Forelimb muscle (tissue), 1 donor: ENCODE data around the gene NSD2. TPM values are rescaled to one million over a fixed set of nuclear protein-coding genes. Genes with fewer than 3 reads are reported as not detected.
"Not testable (repeated sequence)": the region's sequence is repeated elsewhere in the genome, so short reads cannot be mapped to it uniquely, and the experiment has no call there.

Experiments used
- DNase-seq: peaks from one replicate; pipeline ENCODE4 v3.0.0-alpha.2; 2013; ENCODE audit warnings: low read depth
- polyA plus RNA-seq: library from polyadenylated mRNA; unstranded; fragments of 120-200 nt; gene quantifications from one replicate; pipeline ENCODE4 v1.2.1, GENCODE V29; 2013; ENCODE audit not compliant: insufficient read length

Gene NSD2
- polyA plus RNA-seq, 1 donor, result 37.3 TPM

DNA sequence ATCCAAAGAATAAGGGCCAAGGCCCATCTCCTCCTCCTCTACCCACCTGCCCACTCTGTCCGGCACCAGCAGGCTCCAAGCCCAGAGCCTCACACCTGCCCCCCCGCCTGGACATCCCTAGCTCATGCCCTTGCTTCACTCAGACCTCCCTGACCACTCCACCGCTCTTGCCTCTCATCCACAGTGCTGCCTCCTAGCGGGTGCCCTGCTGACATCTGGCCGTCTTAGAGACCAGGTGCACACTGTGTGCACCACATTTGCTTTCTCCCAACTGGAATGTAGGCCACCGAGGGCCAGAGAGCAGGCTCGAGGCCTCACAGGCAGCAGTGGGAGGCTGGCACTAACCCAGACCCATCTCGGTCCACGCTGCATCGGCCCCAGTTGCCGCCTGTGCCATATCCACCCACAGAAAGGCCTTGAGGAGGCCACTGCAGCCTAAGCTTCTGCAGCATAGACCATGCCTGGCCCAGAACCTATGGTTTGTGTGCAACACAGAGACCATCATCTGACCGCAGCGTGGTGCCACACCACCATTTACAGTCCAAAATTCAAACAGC is 28.8 kb upstream of the NSD2 start:
- no peak for DNase-seq

DNA sequence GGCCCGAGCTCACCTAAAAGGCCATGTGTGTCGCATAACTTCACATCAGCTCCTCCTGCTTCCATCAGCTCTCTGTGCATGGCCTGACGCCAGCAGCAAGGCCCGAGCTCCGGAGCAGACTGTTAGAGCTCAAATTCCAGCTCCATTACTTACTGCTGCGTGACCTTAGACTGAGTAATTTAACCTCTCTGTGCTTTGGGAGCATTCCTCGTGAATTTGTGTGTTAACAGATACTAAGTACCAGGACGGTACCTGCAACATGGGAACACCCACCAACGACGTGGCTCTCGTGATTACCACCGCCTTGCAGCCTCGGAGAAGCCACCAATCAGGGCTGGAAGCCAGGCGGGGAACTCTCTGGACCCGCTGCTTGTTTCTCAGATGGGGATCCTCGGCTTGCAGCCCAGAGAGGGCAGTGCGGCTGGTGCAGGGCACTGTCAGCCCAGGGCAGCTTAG is 28.2 kb upstream of the NSD2 start:
- DNase-seq, result no peak

DNA sequence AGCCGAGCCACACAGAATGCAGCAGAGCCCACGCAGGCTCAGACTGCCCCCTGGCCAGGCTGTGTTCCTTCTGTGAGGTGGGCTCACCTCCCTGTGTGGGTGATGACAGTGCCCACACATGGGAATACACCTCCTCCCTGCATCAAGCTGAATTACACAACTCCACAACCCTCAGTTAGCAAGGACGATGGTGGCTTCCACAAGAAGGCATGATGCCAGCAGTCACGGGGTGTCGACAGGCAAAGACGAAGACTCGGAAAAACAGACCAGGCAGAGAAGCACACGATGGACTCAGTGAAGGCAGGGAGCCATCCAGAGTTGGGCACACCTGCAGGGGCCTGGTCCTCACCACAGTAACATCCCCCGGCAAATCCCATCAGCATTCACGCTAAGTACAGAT is 27.3 kb upstream of the NSD2 start:
- no peak for DNase-seq

DNA sequence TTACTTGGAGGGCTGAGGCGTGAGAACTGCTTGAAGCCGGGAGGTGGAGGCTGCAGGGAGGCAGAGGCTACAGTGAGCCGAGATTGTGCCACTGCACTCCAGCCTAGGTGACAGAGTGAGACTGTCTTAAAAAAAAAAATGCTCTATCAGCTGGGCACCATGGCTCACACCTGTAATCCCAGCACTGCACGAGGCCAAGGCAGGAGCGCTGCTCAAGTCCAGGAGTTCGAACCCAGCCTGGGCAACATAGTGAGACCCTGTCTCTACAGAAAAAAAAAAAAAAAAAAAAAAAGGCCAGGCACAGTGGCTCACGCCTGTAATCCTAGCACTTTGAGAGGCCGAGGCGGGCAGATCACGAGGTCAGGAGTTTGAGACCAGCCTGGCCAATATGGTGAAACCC is 26.6 kb upstream of the NSD2 start:
- not testable (repeated sequence) for DNase-seq

DNA sequence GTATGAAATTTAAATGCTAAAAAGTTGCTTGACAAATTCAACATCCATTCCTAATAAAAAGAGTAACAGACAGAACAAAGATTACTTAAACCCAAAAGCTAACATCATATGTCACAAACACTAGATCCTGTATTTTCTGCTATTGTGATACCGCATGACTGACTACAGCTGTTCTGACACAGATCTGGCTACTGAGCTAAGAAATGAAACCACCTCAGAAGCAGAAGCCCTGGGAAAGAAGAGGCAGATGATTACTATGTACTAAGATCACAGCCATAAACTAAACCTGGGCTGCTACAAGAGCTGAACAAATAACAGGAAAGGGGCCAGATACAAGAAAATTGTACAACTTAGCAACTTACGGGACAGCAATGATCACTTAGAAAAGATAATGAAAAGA is 24.6 kb upstream of the NSD2 start:
- no peak for DNase-seq

DNA sequence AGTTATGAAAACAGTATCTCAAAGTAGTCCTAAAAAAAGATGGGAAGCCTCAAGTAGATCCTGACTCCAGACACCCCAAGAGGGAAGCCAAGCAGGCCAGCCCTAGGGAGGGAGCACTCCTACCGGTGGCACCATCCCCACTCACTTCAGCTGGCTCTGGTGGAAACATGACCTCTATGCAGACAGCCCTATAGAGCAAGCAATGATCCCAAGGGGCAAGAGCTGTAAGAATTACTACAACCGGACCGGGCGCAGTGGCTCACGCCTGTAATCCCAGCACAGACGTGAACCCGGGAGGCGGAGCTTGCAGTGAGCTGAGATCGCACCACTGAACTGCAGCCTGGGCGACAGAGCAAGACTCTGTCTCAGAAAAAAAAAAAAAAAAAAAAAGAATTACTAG is 20.9 kb upstream of the NSD2 start:
- DNase-seq, result no peak

DNA sequence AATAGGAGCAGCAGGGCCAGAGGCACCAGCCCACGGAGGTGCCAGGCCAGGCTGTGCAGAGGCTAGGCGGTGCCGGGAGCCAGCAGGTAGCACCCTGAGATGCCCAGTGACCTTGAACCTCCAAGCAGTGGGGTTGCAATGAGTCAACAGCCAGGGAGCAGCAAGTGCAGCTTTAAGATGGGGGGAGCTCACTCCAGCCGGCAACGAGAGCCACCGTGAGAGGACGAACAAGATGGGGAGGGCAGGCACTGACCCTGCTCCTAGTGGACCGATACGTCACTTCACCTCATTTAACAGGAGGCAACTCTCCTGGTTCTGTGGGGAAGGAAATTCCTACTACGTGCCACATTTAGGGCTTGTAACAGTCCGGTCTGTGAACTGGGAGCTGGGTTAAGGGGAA is 20.0 kb upstream of the NSD2 start:
- no peak for DNase-seq

DNA sequence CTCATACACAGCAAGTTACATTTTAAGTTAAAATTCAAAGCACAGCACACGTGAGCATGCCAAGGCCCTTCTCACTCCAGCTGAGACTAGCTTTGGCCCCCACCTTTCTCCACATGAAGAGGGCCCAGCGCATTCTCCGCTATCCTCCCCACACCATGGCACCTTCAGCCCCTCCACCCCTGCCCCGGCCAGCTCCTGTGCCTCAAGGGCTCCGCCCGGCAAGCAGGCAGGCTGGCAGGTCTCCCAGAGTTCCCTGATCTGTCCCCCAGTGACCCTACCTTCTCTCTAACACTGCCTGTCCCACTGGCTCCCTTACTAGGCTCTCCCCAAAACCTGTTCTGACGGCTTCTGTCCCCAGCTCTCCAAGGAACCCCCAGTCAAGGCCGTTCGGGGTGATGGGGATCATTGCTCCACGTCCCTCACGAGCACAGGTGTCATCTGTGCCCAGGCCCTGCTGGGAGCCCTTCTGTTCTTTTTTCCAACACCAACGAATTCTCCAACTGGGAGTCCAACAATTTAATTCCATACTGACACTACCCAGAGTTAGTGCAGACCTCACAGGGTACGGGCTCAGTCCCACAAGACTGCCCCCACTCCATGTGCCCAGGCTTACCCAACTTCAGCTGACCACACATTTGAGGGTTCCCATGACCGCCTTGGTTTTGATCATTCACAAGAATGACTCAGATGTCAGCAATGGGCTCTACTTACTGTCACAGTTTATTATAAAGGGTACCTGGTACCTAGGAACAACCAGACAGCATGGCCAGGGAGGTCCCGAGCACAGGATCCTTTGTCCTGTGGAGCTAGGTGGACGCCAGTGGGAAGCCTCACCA is 19.4 kb upstream of the NSD2 start:
- no peak for DNase-seq

DNA sequence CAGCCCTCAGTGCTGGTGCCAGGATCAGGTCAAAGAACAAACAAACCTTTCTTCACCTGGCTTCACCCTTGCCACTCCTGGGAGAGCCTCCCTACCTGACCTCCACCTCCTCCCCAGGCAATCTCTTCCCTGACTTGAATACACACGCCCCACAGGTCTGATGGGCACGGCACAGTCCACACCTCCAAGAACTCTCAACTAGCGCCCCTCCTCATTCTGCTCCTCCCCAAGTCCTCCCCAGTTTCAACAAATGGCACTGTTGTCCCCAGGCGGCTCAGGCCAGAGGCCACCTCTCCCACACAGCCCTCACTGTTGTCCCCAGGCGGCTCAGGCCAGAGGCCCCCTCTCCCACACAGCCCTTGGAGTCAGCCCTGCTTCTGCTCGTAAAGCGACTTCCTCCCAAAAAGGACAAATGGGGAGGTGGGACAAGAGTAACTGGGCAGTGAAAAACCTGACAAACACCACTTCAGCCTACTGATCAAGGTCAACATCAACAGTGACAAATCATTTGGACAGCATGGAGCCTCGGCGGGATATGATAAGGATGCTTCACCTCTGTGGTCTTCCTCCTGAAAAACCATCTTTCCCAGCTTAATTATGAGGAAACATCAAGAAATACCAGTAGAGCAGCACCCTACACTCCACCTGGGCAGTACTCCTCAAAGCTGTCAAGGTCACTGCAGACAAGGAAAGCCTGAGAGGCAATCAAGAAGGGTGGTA is 18.1 kb upstream of the NSD2 start:
- DNase-seq, result no peak

DNA sequence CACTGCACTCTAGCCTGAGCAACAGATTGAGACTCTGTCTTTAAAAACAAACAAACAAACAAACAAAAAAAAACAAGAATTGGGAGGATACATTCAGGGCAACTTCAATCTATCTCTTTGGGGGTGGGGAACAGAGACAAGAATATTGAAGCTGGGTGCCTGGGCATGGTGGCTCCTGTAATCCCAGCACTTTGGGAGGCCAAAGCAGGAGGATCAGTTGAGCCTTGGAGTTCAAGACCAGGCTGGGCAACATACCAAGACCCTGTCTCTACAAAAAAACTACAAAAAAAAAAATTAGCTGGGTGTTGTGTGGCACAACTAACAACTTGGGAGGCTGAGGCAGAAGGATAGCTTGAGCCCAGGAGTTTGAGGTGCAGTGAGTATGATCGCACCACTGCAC is 16.4 kb upstream of the NSD2 start:
- no peak for DNase-seq

DNA sequence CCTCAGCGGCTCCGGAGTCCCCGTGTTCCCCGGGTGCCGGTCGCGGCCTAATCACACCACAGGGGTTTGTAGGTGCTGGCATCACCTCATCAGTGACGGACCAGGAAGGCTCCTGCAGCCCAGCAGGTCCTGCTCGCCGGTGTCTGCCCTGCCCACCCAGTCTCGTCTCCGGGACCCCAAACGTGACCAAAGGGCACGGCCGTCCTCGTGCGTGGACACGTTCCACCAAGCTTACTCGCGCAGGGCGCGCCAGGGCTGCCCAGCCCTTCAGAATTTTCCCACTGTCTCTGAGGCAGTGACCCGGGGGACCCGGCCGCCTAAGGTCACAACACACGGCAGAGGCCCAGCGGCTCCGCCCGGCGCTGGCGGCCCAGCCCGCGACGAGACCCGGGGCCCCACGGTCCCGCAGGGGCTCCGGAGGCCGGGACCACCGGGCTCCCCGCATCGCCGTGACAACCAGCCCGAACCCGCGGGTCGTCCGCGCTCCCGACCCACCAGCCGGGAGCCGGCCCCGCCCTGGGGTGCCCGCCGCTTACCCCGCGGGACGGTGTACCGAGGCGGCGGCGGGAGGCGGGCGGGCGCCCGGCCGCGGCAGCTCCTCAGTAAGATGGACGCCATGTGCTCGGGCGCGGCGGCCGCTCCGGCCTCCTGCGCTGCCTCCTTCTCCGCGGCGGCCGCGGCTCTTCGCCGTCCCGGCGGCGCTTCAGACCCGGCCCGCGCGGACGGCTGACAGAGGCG is 15.7 kb upstream of the NSD2 start:
- no peak for DNase-seq

DNA sequence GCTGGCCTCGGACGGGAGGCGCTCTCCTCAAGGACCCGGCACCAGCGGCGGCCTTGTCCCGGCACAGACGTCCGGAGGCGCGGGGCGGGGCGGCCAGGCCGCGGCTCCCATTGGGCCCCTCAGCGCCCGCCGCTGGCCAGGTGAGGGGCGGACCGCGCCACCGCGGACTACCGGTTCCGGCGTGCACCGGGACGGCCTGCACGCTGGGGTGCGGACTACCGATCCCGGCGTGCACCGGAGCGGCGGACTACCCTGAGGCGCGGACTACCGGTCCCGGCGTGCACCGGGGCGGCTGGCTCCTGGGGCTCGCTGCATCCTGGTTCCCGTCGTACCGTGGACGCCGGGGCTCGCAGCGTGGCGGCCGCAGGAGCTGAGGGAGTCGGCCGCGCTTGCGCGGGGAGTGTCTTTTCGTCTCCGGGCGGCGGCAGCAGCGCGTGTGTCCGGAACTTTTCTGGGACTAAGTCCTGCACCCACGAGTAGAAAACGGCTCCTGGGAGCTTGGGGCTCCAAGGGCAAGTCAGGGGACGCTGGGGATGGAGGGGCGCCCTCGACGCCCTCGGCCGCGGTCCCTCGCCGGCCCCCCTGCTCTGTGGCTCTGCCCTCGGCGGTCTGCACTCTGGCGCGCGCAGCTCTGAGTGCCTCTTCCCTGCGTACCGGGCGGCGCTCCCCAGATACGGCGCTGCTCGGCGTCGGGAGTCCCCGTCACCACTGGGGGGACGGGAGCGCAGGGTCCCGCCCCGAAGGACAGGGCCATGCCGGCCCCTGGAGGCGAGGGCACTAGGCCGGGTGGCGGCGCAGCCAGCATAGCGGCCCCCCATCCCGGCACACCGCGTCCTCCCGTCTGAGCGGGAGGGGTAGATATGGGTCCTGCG is 14.9 kb upstream of the NSD2 start, which contains the start of gene LETM1:
Gene LETM1 (minus strand): TSS at position 86 of the 872 bp plus-strand sequence. CDS start 206 bp downstream, outside the sequence.
- peak; percentile 72 for DNase-seq

DNA sequence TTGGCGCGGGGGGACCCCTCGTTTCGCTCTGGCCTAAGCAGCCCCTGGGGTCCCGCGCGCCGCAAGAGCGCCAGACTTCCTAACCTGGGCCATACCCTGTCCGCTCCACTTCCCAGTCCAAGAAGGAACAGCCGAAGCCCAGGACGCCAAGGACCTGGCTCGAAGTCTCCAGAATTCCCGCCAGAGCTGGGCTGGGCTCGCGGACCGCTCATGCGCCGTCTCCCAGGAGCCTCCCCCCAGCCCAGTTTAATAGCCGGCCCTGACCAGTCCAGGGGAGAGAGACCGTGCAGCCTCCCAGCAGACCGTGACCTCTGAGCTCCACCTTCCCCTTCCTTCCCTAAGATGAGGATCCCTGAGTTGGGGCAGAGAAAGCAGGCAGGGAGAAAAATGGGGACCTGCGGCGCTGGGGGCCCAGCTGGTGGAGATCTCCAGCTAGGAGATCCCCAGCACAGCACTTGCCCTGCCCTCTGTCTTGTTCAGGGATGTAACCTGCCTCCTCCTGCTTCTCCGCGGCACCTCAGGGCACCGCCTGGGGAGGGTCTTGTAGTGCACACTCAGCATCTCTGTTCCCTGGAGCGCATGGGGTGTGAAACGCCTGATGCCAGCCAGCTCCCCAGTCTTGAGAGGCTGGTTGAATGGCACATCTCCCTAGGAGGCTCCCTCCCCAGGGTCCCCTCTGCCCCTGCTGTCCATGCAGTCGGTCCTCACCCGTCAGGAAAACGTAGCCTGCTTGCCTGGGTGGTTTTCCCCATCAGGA is 14.1 kb upstream of the NSD2 start:
- no peak for DNase-seq

DNA sequence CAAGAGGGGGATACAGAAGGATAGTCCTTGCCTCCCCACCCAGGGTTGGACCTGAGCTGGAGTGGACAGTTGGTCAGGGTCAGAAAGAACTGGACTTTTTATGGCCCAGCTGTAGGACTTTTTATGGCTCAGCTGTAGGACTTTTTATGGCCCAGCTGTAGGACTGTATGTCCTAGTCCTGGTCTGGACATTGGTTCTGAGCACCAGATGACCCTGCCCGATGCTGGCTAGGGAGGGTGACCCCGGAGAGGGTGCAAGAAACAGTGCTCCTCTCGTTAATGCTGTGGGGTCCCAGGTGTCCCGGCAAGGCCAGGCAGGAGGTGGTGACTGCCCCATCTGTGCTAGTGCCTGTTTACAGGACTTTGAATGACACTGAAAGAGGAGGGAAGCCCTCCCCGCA is 13.3 kb upstream of the NSD2 start:
- no peak for DNase-seq

DNA sequence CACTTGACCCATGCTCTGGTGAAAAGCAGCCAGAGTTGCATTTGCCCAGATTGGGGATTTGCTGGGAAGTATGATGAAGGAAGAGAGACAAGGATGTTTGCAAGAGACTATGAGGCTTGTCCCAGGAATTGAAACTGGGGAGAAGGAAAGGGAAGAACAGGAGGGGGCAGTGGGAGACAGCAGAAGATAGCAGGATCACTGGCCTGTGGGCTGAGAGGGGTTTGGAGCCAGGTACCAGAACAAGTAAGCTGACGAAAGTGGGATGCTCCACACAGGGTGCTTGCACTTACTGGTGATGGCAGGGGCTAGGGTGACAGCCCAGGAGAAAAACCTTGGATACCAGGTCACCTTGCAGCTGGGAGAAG is 11.8 kb upstream of the NSD2 start:
- no peak for DNase-seq

DNA sequence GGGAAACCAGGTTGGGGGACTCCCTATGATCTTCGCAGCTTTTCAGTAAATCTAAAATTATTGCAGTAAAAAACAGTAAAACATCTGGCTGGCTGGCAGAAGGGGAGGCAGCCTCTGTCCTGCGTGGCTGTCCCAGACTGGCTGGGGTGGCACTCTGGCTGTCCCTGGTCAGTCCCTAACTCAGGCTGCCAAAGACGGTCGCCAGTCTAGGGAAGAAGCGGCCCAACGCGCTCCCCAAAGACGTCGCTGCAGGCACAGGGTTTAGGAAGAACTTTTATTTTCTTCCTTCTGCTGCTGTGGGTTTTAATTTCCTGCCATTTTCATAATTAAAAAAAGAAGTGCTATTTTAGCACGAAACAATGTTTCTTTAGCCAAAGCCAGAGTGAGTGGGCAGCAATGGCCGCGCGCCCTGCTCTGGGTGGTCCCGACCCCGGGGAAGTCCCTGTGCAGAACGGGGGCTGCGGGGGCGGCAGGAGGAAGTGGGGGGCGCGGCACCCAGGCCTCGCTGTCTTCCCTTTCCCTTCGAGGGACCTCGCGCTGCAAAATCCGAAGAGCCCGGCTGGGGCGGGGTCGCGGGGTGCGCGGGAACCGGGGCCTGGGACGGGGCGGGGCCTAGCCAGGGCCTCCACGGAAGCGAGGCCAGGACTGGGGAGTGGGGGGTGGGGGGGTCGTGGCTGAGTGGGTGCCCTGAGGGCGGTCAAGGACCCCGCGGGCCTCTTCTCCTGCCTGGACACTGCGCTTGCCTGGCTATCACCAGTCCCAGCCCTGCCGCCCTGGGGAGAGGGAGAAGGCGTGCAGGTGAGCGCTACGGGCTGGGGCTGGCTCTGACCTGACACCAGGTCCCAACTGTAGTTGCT is 8.9 kb upstream of the NSD2 start:
- DNase-seq, result no peak

DNA sequence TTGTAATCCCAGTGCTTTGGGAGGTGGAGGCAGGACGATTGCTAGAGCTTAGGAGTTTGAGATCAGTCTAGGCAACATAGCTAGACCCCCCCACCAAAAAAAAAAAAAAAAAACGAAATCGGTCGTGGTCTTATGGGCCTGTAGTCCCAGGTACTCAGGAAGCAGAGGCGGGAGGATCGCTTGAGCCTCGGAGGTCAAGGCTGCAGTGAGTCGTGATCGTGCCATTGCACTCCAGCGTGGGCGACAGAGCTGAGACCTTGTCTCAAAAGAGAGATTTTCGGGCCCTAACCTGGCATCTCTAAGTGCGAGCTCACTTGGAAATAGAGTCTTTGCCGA is 8.3 kb upstream of the NSD2 start:
- DNase-seq, result no peak

DNA sequence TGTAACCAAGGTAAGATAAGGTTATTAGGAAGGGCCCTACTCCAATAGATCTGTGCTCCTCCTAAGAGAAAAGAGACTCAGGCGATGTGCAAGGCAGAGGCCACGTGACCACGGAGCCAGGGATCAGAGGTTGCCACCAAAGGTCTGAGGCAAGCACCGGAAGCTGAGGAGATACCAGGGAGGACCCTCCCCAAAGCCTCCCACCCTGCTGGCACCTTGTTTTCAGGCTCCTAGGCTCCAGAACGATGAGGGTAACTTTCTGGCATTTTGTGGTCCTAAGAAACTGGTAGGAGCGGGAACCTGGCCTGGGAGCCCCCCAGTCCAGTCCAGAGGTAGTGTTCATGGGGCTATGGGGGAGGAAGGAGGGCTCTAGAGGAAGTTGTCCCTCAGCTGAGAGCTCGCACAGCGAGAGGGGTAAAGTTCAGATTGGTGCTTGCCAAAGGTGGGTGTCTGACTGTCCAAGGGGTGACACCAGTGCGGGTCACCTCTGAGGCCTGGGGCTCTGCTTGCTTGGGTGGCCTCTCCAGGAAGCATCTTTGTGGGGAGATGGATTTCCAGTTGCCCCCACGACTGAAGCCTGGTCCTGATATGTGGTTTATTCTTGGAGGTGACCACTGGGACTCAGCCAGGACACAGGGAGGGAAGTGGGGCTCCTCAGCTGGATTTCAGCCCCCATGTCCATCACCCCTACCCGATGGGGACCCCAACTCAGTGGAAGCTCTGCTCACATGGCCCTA is 7.7 kb upstream of the NSD2 start:
- no peak for DNase-seq
